HTR-8/SVneo (cell line): ENCODE results near the gene LTBP1.

Experiments used
- DNase-seq: peaks from one replicate; pipeline ENCODE4 v3.0.0; 2011; ENCODE audit warnings: low spot score, mixed read lengths; ENCODE audit not compliant: insufficient read length
- FAIRE-seq: peaks from 2 replicates; lab custom pipeline; 2011; peaks lifted over from hg19 to GRCh38; lab: Jason Lieb, UNC

Gene LTBP1

GRCh38 chr2:33131111-33131510 is 184.4 kb downstream of the LTBP1 start:
- FAIRE-seq (no peak), DNase-seq (no peak)

GRCh38 chr2:33131749-33132148 is 185.0 kb downstream of the LTBP1 start:
- no peak for FAIRE-seq
- no peak for DNase-seq

GRCh38 chr2:33133454-33133952 is 186.8 kb downstream of the LTBP1 start:
- DNase-seq: no peak
- FAIRE-seq: peak; percentile 63

- no peak for FAIRE-seq
- DNase-seq: peak; percentile 74
Observed at GRCh38 chr2:33134086-33134771, 187.5 kb downstream of the LTBP1 start.

GRCh38 chr2:33134791-33135560 is 188.2 kb downstream of the LTBP1 start:
- DNase-seq (no peak), FAIRE-seq (no peak)

- DNase-seq: no peak
- no peak for FAIRE-seq
Observed at GRCh38 chr2:33135645-33136044, 188.9 kb downstream of the LTBP1 start.

- FAIRE-seq: no peak
- no peak for DNase-seq
Observed at GRCh38 chr2:33136056-33136455, 189.3 kb downstream of the LTBP1 start.

- no peak for FAIRE-seq
- no peak for DNase-seq
Observed at GRCh38 chr2:33136566-33136965, 189.8 kb downstream of the LTBP1 start.

- FAIRE-seq (no peak), DNase-seq (no peak)
Observed at GRCh38 chr2:33137331-33137730, 190.6 kb downstream of the LTBP1 start.

GRCh38 chr2:33139949-33140348 is 193.2 kb downstream of the LTBP1 start:
- DNase-seq (no peak), FAIRE-seq (no peak)

- FAIRE-seq (no peak), DNase-seq (no peak)
Observed at GRCh38 chr2:33141476-33141875, 194.7 kb downstream of the LTBP1 start.

GRCh38 chr2:33142810-33143209 is 196.1 kb downstream of the LTBP1 start:
- DNase-seq: no peak
- no peak for FAIRE-seq

- DNase-seq (no peak), FAIRE-seq (no peak)
Observed at GRCh38 chr2:33144243-33144642, 197.5 kb downstream of the LTBP1 start.

GRCh38 chr2:33145459-33145858 is 198.7 kb downstream of the LTBP1 start:
- FAIRE-seq (no peak), DNase-seq (no peak)

- FAIRE-seq (no peak), DNase-seq (no peak)
Observed at GRCh38 chr2:33146102-33146501, 199.3 kb downstream of the LTBP1 start.

- no peak for DNase-seq
- no peak for FAIRE-seq
Observed at GRCh38 chr2:33153008-33153407, 206.3 kb downstream of the LTBP1 start.

GRCh38 chr2:33158482-33159003 is 211.8 kb downstream of the LTBP1 start:
- FAIRE-seq: peak; percentile 66
- peak; percentile 63 for DNase-seq

- DNase-seq: no peak
- no peak for FAIRE-seq
Observed at GRCh38 chr2:33160191-33160590, 213.4 kb downstream of the LTBP1 start.

- DNase-seq (no peak), FAIRE-seq (no peak)
Observed at GRCh38 chr2:33166287-33166881, 219.6 kb downstream of the LTBP1 start.

GRCh38 chr2:33167622-33168245 is 221.0 kb downstream of the LTBP1 start:
- FAIRE-seq (no peak), DNase-seq (no peak)
